Stimulated activated CD4-positive, alpha-beta T cell treated with anti-CD3 and anti-CD28 coated beads, Interleukin-2, amount 100 ng/mL, for 4 hours (primary cell): ENCODE data around the gene DCDC2.
"Not testable (repeated sequence)": the region's sequence is repeated elsewhere in the genome, so short reads cannot be mapped to it uniquely, and the experiment has no call there.

Experiments
- DNase-seq: peaks from one replicate; pipeline ENCODE4 v3.0.0-alpha.2; 2020; ENCODE audit warnings: low read depth

The DCDC2 gene

DNA sequence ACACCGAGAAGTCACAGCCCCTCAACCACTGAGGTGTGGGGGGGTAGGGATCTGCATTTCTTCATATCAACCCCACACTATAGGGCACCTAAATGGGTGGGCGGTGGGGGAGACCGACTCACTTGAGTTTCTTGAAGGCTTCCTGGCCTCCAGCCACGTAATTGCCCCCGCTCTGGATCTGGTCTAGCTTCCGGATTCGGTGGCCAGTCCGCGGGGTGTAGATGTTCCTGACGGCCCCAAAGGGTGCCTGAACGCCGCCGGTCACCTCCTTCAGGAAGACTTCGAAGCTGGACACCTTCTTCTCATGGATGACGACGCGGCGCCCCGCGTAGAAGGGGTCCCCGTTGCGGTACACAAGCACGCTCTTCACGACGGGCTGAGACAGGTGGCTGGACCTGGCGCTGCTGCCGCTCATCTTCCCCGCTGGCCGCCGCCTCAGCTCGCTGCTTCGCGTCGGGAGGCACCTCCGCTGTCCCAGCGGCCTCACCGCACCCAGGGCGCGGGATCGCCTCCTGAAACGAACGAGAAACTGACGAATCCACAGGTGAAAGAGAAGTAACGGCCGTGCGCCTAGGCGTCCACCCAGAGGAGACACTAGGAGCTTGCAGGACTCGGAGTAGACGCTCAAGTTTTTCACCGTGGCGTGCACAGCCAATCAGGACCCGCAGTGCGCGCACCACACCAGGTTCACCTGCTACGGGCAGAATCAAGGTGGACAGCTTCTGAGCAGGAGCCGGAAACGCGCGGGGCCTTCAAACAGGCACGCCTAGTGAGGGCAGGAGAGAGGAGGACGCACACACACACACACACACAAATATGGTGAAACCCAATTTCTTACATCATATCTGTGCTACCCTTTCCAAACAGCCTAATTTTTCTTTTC lies at the start of gene DCDC2:
Gene DCDC2, minus strand, starts transcription at position 724 of the 883 bp plus-strand sequence. Its CDS starts 309 bp downstream, at position 415.
- DNase-seq = peak; percentile 19

GRCh38 chr6:24405262-24405661 lies 47.4 kb upstream of the DCDC2 start:
- DNase-seq = no peak

GRCh38 chr6:24403501-24403824 lies 45.6 kb upstream of the DCDC2 start:
- DNase-seq = no peak

DNA sequence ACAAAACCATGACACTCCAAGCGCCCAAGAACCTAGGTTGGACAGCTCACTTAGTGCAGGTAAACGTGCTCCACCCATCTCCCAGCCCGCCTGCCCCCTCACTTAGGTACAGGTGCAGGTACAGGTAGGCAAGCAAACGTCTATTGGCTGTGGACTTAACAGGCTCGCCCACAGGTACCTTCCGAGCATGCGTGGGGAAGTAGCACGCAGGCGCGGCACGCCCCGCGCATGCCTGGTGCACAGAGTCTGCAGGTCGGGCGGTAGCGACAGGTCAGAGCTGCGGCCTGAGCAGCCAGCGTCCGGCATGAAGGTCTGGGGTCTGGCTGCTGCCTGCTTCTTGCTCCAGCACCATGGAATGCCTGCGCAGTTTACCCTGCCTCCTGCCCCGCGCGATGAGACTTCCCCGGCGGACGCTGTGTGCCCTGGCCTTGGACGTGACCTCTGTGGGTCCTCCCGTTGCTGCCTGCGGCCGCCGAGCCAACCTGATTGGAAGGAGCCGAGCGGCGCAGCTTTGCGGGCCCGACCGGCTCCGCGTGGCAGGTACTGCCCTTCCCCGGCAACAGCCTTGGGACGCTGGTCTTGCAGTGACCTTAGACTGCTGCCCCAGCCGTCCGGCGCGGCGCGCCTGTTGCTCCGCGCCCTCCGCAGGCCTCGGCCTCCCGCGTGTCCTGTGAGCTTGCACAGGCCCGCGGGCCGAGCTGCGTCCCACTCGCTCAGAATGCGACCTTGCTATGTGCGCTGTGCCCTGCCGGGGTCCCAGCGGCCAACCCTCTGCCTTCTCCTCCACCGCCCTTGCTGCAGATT lies 45.0 kb upstream of the DCDC2 start, which contains the start of gene MRS2:
Gene MRS2, plus strand, starts transcription at position 240 of the 804 bp plus-strand sequence. Its CDS starts 111 bp downstream, at position 351.
- DNase-seq = peak; percentile 74

GRCh38 chr6:24401458-24401857 lies 43.6 kb upstream of the DCDC2 start:
- DNase-seq = no peak

DNA sequence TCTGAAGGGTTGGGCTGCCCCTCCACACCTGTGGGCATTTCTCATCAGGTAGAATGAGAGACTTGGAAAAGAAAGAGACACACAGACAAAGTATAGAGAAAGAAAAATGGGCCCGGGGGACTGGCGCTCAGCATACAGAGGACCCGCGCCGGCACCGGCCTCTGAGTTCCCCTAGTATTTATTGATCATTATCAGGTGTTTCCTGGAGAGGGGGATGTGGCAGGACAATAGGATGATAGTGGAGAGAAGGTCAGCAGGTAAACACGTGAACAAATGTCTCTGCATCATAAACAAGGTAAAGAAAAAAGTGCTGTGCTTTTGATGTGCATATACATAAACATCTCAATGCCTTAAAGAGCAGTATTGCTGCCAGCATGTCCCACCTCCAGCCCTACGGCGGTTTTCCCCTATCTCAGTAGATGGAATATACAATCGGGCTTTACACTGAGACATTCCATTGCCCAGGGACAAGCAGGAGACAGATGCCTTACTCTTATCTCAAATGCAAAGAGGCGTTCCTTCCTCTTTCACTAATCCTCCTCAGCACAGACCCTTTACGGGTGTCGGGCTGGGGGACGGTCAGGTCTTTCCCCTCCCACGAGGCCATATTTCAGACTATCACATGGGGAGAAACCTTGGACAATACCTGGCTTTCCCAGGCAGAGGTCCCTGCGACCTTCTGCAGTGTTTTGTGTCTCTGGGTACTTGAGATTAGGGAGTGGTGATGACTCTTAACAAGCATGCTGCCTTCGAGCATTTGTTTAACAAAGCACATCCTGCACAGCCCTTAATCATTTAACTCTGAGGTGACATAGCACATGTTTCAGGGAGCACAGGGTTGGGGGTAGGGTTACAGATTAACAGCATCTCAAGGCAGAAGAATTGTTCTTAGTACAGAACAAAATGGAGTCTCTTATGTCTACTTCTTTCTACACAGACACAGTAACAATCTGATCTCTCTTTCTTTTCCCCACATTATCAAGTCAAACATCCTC lies 42.5 kb upstream of the DCDC2 start:
- not testable (repeated sequence) for DNase-seq

- no peak for DNase-seq
Measured at GRCh38 chr6:24397631-24398030, 39.8 kb upstream of the DCDC2 start.

DNA sequence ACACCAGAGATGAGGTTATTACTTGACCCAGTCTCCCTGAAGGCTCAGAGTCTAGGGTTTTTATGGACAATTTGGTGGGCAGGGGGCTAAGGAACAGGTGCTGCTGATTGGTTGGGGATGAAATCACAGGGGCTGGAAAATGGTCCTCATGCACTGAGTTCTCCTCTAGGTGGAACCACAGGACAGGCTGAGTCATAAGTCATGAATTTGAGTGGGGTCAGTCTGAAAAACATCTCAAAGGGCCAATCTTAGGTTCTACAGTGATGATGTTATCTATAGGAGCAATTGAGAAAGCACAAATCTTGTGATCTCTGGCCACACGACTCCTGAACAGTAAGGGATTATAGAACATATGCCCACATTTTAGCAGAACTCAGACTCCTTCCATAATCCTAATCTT lies 39.0 kb upstream of the DCDC2 start:
- no peak for DNase-seq

DNA sequence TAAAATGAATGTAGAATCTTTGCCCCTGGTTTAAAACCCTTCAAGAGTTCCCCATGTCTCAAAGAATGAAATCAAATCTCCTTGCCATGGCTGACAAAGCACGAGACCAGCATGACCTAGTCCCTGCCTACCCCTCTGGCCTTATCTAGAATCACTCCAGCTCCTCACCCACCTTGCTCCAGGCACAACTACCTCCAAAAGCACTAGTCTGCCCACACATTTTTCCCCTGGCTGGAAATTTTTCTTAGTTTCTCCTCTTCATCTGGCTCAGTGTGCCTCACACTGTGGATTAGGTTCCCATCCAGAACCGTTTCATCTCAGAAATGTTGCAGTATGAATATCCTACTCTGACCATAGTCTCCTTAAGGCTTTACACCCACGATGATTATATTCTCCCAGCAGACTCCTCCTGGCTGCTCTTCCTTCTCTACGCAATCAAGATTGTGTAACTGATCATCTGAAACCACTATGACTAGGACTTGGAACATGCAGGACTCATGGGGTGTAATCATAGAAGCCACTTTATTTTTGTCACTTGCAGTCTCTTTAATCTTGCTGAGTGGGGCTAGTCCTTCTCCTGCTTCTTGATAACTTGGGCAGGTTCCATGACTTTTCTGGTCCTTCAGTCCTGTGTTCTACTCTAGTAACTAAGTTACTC lies 37.0 kb upstream of the DCDC2 start:
- DNase-seq = no peak

GRCh38 chr6:24394061-24394779 lies 36.4 kb upstream of the DCDC2 start:
- DNase-seq = no peak

- DNase-seq = no peak
Measured at GRCh38 chr6:24391756-24392405, 34.0 kb upstream of the DCDC2 start.

DNA sequence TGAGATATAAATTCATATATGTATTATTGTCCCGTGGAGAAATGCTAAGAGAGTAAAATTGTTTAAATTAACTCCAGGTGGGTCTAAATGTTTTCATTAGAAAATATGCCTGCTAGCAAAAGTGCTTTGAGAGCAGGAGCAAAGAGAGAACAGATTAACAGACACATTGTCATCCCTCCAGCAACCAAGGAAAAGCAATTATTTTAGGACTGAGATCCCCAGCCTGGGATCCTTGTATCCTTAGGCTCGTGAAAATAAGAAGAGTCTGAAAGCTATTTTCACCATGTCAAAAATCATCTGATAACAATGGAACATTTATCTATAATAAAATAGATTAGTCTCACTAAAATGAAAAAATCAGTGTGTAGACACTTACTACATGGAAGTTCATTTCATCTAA lies 33.3 kb upstream of the DCDC2 start:
- DNase-seq = no peak

DNA sequence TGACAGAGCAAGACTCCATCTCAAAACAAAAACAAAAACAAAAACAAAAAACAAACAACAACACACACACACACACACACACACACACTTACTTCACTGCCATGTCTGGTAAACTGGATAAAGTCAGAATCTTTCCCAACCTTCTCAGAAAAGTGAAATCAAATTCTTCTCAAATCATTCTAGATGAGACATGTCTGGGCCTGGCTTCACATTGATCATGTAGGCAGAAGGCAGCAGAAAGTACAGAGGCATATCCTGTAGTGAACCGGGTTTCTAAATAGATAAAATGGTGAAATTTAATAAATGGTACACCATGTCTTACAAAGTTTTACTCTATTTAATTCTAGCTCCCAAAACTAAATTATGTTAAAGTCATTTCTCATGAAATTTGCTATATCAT lies 30.0 kb upstream of the DCDC2 start:
- DNase-seq = no peak

DNA sequence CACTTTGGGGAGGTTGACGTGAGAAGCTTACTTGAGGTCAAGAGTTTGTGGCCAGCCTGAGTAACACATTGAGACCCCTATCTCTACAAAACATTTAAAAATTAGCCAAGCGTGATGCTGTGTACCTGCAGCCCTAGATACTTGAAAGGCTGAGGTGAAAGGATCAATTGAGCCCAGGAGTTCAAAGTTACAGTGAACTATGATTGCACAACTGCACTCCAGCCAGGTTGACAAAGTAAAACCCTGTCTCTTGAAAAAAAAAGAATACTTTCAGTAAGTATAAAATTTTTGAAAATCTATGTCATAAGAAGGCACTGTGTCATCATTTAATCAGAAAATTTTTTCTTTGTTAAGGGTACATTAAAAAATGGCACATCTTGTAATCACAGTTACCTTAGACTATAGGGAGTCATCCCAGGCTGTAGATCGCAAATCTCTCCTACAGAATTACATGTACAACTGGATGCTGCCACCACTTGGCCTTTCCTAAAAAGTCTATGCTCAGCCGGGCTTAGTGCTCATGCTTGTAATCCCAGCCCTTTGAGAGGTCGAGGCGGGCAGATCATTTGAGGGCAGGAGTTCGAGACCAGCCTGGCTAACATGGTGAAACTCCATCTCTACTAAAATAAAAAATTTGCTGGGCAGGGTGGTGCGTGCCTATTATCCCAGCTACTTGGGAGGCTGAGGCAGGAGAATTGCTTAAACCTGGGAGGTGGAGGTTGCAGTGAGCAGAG lies 27.8 kb upstream of the DCDC2 start:
- no peak for DNase-seq

DNA sequence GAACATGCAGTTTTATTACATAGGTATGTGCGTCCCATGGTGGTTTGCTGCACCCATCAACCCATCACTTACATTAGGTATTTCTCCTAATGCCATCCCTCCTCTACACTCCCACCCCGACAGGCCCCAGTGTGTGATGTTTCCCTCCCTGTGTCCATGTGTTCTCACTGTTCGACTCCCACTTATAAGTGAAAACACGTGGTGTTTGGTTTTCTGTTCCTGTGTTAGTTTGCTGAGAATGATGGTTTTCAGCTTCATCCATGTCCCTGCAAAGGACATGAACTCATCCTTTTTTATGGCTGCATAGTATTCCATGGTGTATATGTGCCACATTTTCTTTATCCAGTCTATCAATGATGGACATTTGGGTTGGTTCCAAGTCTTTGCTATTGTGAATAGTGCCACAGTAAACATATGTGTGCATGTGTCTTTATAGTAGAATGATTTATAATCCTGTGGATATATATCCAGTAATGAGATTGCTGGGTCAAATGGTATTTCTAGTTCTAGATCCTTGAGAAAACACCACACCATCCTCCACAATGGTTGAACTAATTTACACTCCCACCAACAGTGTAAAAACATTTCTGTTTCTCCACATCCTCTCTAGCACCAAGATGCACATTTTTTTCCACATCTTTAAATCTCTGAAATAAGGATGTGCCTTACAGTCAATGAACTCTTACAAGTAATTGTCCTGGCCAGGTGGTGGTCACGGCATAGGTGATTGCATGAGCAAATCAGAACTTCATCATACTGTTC lies 26.7 kb upstream of the DCDC2 start:
- DNase-seq = not testable (repeated sequence)

DNA sequence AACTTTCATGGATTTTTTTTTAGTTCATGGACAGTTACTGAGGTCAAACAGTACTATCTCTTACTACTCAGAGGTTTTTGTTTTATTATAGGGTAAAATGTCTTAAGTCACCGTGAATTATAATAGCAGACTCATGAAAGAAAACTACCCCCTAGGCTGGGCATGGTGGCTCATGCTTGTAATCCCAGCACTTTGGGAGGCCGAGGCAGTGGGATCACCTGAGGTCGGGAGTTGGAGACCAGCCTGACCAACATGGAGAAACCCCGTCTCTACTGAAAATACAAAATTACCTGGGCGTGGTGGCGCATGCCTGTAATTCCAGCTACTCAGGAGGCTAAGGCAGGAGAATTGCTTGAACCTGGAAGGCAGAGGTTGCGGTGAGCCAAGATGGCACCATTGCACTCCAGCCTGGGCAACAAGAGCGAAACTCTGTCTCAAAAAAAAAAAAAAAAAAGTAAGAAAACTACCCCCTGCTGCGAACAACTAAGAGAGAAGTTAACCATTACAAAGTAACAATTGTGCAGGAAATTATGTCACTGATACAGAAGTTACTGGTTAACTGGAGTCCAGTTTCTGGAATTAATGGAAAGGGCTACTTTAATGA lies 25.1 kb upstream of the DCDC2 start:
- DNase-seq = not testable (repeated sequence)

DNA sequence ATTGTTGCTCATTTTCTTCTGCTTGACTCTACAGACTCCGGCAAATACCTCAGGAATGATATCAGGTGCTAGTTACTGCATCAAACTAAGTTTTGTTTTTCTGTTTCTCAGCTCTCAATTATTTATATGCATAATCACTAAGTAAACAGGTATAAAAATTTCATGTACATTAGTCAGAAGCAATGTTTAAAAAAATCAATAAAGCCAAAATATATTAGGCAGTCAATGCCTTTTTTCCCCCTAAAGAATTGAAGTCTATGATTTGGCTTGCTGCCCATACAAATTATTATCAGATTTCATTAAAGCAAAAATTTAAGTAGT lies 24.3 kb upstream of the DCDC2 start:
- DNase-seq = no peak

DNA sequence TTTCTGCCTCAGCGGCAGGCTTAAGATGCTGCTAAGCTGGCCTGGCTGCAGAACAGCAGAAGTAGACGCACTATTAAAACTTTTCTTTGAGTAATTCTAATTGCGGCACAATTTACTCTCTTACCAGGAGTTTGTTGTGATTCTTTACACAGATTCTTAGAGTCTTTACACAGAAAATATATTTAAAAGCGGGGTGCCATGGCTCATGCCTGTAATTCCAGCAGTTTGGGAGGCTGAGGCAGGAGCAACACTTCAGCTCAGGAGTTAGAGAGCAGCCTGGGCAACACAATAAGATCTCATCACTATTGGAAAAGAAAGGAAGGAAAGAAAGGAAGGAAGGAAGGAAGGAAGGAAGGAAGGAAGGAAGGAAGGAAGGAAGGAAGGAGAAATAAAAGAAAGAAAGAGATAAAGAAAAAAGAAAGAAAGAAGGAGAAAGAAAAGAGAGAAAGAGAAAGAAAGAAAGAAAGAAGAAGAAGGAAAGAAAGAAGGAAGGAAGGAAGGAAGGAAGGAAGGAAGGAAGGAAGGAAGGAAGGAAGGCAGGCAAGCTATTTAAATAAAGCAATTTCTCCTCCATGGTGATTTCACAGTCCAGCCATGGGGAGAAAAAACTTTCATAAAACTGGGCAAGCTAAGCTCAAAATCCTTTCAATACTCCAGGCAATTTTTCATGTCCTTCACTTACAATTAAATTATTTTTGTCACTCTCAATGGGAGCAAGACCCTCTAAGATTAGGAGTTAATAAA lies 23.8 kb upstream of the DCDC2 start:
- DNase-seq = no peak
